Measurements from ENCODE around the gene TARBP1.

TARBP1 gene

GRCh38 chr1:234484991-234485739 lies 6.2 kb upstream of the TARBP1 start:
- DNase-seq (ENCODE audit: low read depth in 2 of 3, low spot score in 2 of 3) = no peak

DNA sequence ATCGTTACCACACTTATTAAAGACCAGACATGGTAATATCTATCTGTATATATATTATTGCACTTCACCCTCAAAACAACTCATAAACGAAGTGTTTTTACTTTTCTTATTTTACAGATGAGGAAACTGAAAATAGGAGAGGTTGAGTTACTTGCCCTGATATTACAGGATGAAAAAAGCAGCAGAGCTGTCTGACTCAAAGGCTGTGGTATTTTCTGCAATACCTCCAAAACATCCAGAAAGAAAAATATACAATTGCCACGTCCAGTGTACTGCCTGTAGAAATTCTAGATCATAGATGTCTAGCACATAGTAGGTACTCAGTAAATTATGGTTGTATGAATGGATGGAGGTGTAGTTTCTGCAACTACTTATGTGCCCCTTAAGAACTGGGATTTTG lies 5.2 kb upstream of the TARBP1 start:
- no peak for DNase-seq (ENCODE audit: low read depth in 2 of 3, low spot score in 2 of 3)

- no peak for DNase-seq (ENCODE audit: low read depth in 2 of 3, low spot score in 2 of 3)
Measured at GRCh38 chr1:234481771-234482170, 2.8 kb upstream of the TARBP1 start.

GRCh38 chr1:234479866-234480265 lies 887 bp upstream of the TARBP1 start:
- no peak for DNase-seq (ENCODE audit: low read depth in 2 of 3, low spot score in 2 of 3)

DNA sequence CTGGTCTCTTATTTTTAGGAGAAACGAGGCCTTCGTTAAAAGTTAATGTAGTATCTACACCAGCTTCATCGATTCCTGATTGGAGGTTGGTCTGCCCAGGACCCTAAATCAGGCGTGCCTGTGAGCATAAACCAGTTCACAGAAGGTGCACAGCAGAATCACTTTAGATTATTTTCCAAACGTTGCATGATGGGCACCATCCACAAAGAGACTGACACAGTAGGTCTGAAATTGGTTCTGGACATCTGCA lies 256 bp upstream of the TARBP1 start:
- DNase-seq (ENCODE audit: low read depth in 2 of 3, low spot score in 2 of 3) = no peak

DNA sequence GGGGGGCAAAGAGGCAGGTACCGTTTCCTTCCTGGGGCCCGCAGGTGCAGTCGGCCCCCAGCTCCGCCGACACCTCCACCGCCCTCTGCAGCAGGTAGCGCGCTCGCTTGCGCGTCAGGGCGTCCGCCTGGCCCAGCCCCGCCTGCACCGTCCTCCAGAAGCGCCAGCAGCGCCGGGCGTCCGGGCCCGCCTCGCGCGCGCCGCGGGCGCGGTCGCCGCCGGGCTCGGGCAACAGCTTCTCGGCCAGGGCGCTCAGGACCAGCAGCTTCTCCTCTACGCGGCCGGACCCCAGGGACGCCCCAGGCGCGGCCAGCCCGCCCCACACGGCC lies 863 bp downstream of the TARBP1 start:
- peak in 1 of 3 experiments; percentile 49 for DNase-seq (ENCODE audit: low read depth in 2 of 3, low spot score in 2 of 3)

GRCh38 chr1:234477386-234478151 lies 1.4 kb downstream of the TARBP1 start:
- no peak for DNase-seq (ENCODE audit: low read depth in 2 of 3, low spot score in 2 of 3)

GRCh38 chr1:234476172-234476571 lies 2.8 kb downstream of the TARBP1 start:
- DNase-seq (ENCODE audit: low read depth in 2 of 3, low spot score in 2 of 3) = no peak

DNA sequence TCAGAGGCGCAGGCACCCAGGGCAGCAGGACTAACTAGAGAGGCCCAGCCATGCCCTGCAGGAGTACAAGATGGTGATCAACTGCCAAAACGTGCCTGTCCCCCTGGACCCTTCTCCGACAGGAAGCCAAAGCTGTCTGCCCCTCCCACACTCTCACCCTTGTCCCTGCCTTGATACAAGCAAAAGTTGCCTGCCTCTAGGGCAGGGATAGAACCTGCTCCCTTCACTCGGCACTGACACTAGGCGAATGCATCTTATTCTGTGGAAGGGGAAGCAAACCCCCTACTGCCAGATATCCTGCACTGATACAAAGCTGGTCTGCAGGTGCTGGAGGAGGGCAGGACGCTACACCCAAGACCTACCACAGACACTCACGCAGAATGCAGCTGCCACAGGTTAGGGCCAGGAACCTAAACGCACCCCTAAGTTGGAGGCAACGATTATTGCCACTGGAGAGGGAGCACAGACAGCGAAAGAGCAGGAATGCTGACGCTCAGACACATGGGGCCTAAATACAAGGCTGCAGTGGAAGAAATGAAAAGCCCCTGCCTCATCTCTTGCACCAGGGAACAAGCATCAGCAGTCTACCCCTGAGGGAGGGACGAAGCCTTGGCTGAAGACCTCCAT lies 3.7 kb downstream of the TARBP1 start:
- no peak for DNase-seq (ENCODE audit: low read depth in 2 of 3, low spot score in 2 of 3)

GRCh38 chr1:234474375-234474774 lies 4.6 kb downstream of the TARBP1 start:
- DNase-seq (ENCODE audit: low read depth in 2 of 3, low spot score in 2 of 3) = no peak

DNA sequence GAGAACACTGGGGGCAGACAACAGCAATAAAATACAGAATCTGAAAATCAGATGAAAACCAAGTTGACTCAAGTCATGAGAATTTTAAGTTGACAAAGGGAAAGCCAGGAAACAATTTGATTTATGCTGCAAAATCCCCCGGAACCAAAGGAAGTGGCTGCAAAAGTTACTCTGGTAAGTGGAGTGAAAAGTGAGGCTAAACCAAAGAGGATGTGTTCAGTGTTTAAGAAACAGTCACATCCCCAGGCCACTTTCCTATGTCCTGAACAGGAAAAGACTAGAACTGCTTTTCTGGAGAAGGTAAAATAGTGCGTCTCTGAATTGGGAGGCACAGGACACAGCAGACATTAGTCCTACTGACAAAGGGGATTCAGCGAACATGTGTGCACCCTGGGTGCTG lies 5.9 kb downstream of the TARBP1 start:
- DNase-seq (ENCODE audit: low read depth in 2 of 3, low spot score in 2 of 3) = no peak

GRCh38 chr1:234469376-234469775 lies 9.6 kb downstream of the TARBP1 start:
- DNase-seq (ENCODE audit: low read depth in 2 of 3, low spot score in 2 of 3) = no peak

DNA sequence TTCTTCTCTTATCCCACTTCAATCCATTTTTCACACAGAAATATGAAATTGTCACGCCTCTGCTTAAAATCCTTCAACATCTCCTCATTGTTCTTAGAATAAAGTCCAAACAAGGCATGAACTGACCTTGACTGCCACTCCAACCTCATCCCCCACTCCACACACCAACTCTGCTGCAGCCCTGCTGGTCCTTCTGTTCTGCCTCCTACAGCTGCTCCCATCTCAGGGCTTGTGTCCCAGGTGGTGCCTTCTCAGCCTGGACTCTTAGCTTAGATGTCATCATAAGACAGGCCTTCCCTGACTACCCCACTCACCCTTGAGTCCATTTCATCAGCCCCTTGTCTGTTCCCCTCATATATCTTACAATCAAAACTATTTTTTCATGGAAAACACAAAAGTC lies 10.4 kb downstream of the TARBP1 start:
- DNase-seq (ENCODE audit: low read depth in 2 of 3, low spot score in 2 of 3) = no peak

GRCh38 chr1:234467821-234468220 lies 11.2 kb downstream of the TARBP1 start:
- DNase-seq (ENCODE audit: low read depth in 2 of 3, low spot score in 2 of 3) = no peak

GRCh38 chr1:234466945-234467344 lies 12.0 kb downstream of the TARBP1 start:
- no peak for DNase-seq (ENCODE audit: low read depth in 2 of 3, low spot score in 2 of 3)

- DNase-seq (ENCODE audit: low read depth in 2 of 3, low spot score in 2 of 3) = no peak
Measured at GRCh38 chr1:234463749-234464148, 15.2 kb downstream of the TARBP1 start.

GRCh38 chr1:234460652-234461051 lies 18.3 kb downstream of the TARBP1 start:
- DNase-seq (ENCODE audit: low read depth in 2 of 3, low spot score in 2 of 3) = no peak

GRCh38 chr1:234458352-234459017 lies 20.5 kb downstream of the TARBP1 start:
- DNase-seq (ENCODE audit: low read depth in 2 of 3, low spot score in 2 of 3) = no peak

DNA sequence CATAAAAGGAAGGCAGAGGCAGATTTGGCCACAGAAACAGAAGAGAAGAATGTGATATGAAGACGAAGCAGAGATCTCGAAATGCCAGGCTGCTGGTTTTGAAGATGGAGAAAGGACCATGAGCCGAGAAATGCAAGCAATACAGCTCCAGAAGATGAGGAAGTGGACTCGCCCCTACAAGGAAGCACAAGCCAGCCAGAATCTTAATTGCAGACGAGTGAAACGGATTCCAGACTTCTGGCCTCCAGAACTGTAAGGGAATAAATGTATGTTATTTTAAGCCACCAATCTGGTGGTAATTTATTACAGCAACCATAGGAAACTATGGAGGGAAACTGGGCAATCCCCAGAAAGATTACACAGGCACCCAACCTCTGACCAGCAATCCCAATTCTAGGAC lies 24.1 kb downstream of the TARBP1 start:
- no peak for DNase-seq (ENCODE audit: low read depth in 2 of 3, low spot score in 2 of 3)

DNA sequence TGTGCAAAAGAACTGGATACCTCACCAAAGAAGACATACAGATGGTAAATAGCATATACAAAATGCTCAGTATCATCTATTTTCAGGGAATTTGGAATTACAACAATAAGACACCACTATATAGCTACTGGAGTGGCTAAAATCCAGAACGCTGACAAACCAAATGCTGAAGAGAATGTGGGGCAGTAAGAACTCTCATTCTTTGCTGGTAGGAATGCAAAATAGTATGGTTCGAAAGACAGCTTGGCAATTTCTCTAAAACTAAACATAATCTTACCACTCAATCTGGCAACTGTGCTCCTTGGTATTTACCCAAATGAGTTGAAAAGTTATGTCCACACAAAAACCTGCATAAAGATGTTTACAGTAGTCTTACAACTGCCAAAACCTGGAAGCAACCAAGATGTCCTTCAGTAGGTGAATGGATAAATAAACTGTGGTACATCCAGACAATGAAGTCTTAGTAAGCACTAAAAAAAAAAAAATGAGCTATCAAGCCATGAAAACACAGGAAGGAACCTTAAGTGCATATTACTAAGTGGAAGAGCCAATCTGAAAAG lies 26.5 kb downstream of the TARBP1 start:
- DNase-seq (ENCODE audit: low read depth in 2 of 3, low spot score in 2 of 3) = no peak

DNA sequence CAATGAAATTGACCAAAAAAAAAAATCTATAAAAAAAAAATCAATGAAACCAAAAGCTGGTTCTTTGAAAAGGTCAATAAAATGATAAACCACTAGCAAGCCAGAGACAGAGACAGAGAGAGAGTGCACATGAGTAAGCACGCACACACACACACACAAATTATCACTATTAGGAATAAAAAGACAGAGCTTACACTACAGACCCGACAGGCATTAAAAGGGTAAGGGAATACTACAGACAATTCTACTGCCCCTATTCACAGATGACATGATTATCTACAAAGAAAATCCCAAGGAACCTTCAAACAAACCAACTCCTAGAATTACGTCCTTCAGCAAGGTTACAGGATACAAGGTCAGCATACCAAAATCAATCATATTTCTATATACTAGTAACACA lies 38.6 kb downstream of the TARBP1 start:
- DNase-seq (ENCODE audit: low read depth in 2 of 3, low spot score in 2 of 3) = no peak

DNA sequence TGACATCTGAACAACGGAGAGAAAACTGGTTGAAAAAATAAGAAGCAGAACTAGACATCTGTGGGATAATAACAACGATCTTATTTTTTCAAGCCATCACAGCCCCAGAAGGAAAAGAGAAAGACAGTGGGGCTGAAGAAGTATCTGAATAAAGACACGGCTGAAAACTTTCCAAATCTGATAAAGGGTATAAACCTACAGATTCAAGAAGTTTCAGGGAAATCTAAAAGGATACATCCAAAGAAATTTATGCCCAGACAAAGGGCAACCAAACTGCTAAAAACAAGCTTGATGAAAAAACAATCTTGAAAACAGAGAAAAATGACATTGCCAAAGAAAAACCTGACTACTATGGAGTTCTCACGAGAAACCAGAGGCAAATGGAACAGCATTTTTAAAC lies 40.4 kb downstream of the TARBP1 start:
- no peak for DNase-seq (ENCODE audit: low read depth in 2 of 3, low spot score in 2 of 3)
